ENCODE measurements around the gene LIG3. TPM values are rescaled to one million over a fixed set of nuclear protein-coding genes. Genes with fewer than 3 reads are reported as not detected.

LIG3 gene
- total and polyA plus RNA-seq, 2 of the 4 experiments (the other 2 are of a cell fraction) = 36.4 to 41.9 TPM

DNA sequence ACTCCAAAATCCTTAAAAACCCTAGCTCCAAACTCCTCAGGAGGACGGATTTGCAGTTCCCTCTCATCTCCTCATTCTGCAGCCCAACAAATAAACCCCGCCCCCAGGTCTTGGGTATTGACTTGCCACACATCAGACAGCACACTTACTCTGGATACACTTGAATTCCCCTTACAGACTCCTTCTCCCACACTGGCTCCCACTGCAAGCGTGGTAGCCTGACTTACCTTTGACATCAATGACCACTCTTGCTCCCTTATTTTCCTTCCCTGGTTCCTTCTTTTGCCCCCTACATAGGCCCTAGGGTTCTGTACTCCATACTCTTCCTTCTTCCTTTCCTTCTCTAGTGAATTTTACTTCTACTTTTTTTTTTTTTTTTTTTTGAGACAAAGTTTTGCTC lies 75.7 kb downstream of the LIG3 start:
- no peak overlapping the region for H2BK5ac ChIP-seq (ENCODE audit: low read depth, low read length, poor library complexity, severe bottlenecking)
- no TSS peak for BruUV-seq (replicated peaks)
- WGBS, 2 experiments (ENCODE audit: extremely low coverage in 2 of 2, insufficient read length in 1 of 2) = 84% methylated on average over 3 of the region's 3 CpGs; no CpG with 5 or more reads in 1 of the 2 experiments
- H3K9me1 ChIP-seq (ENCODE audit: insufficient read depth, low read length) = no peaks in the 10 kb centered on the region
- no peak overlapping the region for H3K4me2 ChIP-seq (ENCODE audit: low read depth, low read length)
- CTCF ChIA-PET = no interaction called here
- no peak overlapping the region for H2AFZ ChIP-seq (replicated peaks; ENCODE audit: low read length, poor library complexity)
- intact Hi-C loops (cut with micrococcal nuclease) (no loop called here), in situ Hi-C loops (cut with MboI; ENCODE audit: low sequenced_read_pairs) (no loop called here), dilution Hi-C loops (cut with HindIII; ENCODE audit: low sequenced_read_pairs, unreplicated experiment) (no loop called here)
- H3K9me3 ChIP-seq (ENCODE audit: control insufficient read depth, insufficient read depth, low read length) = no peaks in the 10 kb centered on the region
- no peak overlapping the region for H4K8ac ChIP-seq (ENCODE audit: low read depth in 2 of 2, low read length in 2 of 2)
- no peak overlapping the region for H2AK5ac ChIP-seq (ENCODE audit: low read depth, low read length)
- H3K27ac ChIP-seq (ENCODE audit: insufficient read depth, low read length) = no peak overlapping the region
- TF ChIP-seq, protein P1, sequence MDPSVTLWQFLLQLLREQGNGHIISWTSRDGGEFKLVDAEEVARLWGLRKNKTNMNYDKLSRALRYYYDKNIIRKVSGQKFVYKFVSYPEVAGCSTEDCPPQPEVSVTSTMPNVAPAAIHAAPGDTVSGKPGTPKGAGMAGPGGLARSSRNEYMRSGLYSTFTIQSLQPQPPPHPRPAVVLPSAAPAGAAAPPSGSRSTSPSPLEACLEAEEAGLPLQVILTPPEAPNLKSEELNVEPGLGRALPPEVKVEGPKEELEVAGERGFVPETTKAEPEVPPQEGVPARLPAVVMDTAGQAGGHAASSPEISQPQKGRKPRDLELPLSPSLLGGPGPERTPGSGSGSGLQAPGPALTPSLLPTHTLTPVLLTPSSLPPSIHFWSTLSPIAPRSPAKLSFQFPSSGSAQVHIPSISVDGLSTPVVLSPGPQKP (IDR thresholded peaks at IDR 0.05; ENCODE audit: borderline replicate concordance, low read depth, low read length) = no peak
- TF ChIP-seq MXI1 (IDR thresholded peaks at IDR 0.05; ENCODE audit: borderline replicate concordance, low read depth, low read length) = no peak
- TF ChIP-seq, protein P2, sequence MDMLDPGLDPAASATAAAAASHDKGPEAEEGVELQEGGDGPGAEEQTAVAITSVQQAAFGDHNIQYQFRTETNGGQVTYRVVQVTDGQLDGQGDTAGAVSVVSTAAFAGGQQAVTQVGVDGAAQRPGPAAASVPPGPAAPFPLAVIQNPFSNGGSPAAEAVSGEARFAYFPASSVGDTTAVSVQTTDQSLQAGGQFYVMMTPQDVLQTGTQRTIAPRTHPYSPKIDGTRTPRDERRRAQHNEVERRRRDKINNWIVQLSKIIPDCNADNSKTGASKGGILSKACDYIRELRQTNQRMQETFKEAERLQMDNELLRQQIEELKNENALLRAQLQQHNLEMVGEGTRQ (IDR thresholded peaks at IDR 0.05; ENCODE audit: low read depth, low read length) = no peak
- TF ChIP-seq, protein P3, sequence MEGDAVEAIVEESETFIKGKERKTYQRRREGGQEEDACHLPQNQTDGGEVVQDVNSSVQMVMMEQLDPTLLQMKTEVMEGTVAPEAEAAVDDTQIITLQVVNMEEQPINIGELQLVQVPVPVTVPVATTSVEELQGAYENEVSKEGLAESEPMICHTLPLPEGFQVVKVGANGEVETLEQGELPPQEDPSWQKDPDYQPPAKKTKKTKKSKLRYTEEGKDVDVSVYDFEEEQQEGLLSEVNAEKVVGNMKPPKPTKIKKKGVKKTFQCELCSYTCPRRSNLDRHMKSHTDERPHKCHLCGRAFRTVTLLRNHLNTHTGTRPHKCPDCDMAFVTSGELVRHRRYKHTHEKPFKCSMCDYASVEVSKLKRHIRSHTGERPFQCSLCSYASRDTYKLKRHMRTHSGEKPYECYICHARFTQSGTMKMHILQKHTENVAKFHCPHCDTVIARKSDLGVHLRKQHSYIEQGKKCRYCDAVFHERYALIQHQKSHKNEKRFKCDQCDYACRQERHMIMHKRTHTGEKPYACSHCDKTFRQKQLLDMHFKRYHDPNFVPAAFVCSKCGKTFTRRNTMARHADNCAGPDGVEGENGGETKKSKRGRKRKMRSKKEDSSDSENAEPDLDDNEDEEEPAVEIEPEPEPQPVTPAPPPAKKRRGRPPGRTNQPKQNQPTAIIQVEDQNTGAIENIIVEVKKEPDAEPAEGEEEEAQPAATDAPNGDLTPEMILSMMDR (conservative IDR thresholded peaks at IDR 0.05; ENCODE audit: low read depth, low read length) = no peak
- no peak for TF ChIP-seq MAFK (IDR thresholded peaks at IDR 0.05; ENCODE audit: low read depth, low read length)
- TF ChIP-seq MAZ (IDR thresholded peaks at IDR 0.05; ENCODE audit: borderline replicate concordance, low read depth, low read length) = no peak
- no peak for TF ChIP-seq BHLHE40 (IDR thresholded peaks at IDR 0.05; ENCODE audit: low read depth, low read length)
- no peak for TF ChIP-seq POLR2A (IDR thresholded peaks at IDR 0.05; ENCODE audit: low read depth, low read length)
- no peak for TF ChIP-seq RFX5 (IDR thresholded peaks at IDR 0.05; ENCODE audit: low read depth, low read length)
- no peak for TF ChIP-seq SMC3 (IDR thresholded peaks at IDR 0.05; ENCODE audit: low read depth, low read length)
- TF ChIP-seq RAD21 (IDR thresholded peaks at IDR 0.05; ENCODE audit: low read length) = no peak
- no peak overlapping the region for H2AK9ac ChIP-seq (replicated peaks; ENCODE audit: low read depth, low read length, poor library complexity)
- no peaks in the 10 kb centered on the region for H3K27me3 ChIP-seq (ENCODE audit: control insufficient read depth, insufficient read depth, low read length)
- peaks cover 1% of the 10 kb centered on the region; the same call in 1 of the 2 replicates for H3K36me3 ChIP-seq (ENCODE audit: control insufficient read depth, insufficient read depth, low read length)
- H4K5ac ChIP-seq (ENCODE audit: low read depth, low read length) = no peak overlapping the region
- POLR2A ChIA-PET (ENCODE audit: unreplicated experiment) = no interaction called here
- no peak overlapping the region for H2BK120ac ChIP-seq (ENCODE audit: low read depth, low read length)
- no peak overlapping the region for H4K91ac ChIP-seq (ENCODE audit: insufficient read depth, low read depth, low read length)
- H3K56ac ChIP-seq (ENCODE audit: extremely low read depth, insufficient read depth, low read length) = no peak overlapping the region
- peaks cover 19 to 69% of the 10 kb centered on the region in 2 experiments for H3K79me1 ChIP-seq (ENCODE audit: low read depth in 1 of 2, low read length in 2 of 2)
- H4K20me1 ChIP-seq (ENCODE audit: insufficient read depth, low read length) = peaks cover 11% of the 10 kb centered on the region; the same call in 1 of the 2 replicates
- no peak overlapping the region for H2BK15ac ChIP-seq (ENCODE audit: low read depth, low read length)
- DNase-seq (no peak), ATAC-seq (ENCODE audit: low read depth) (no peak)
- no peak overlapping the region for H3K4me3 ChIP-seq (ENCODE audit: insufficient read depth, low read depth, low read length)
- H3K23ac ChIP-seq (ENCODE audit: low read depth, low read length) = no peak overlapping the region
- H3K18ac ChIP-seq (ENCODE audit: low read depth, low read length) = no peak overlapping the region
- H3K4me1 ChIP-seq (ENCODE audit: control insufficient read depth, insufficient read depth, low read length) = peaks cover 5% of the 10 kb centered on the region; the same call in 1 of the 2 replicates
- H3K14ac ChIP-seq (replicated peaks; ENCODE audit: low read depth, low read length) = no peak overlapping the region
- H3K4ac ChIP-seq (ENCODE audit: low read depth, low read length) = no peak overlapping the region
- H3K9ac ChIP-seq (ENCODE audit: low read depth, low read length) = no peak overlapping the region
- H2BK20ac ChIP-seq (ENCODE audit: low read depth, low read length) = no peak overlapping the region
